Daoy (cell line): ENCODE measurements around the gene ZNF737. TPM values are rescaled to one million over a fixed set of nuclear protein-coding genes. Genes with fewer than 3 reads are reported as not detected.
A peak's percentile ranks its signal among the peaks of the same experiment; 100 is the strongest.
"Not testable (repeated sequence)": the region's sequence is repeated elsewhere in the genome, so short reads cannot be mapped to it uniquely, and the experiment has no call there.

Experiments used
- DNase-seq: peaks from one replicate; pipeline ENCODE4 v3.0.0-alpha.2; 2015; ENCODE audit warnings: low read depth
- total RNA-seq: library from RNA; depleted of rRNA; stranded (reverse); fragments of >200 nt; shearing (Covaris generic); gene quantifications from 2 replicates; pipeline ENCODE4 v1.2.3, GENCODE V29; 2014; rRNA removed

ZNF737 gene
- 4.3 and 4.8 TPM in 2 replicates for total RNA-seq

DNA sequence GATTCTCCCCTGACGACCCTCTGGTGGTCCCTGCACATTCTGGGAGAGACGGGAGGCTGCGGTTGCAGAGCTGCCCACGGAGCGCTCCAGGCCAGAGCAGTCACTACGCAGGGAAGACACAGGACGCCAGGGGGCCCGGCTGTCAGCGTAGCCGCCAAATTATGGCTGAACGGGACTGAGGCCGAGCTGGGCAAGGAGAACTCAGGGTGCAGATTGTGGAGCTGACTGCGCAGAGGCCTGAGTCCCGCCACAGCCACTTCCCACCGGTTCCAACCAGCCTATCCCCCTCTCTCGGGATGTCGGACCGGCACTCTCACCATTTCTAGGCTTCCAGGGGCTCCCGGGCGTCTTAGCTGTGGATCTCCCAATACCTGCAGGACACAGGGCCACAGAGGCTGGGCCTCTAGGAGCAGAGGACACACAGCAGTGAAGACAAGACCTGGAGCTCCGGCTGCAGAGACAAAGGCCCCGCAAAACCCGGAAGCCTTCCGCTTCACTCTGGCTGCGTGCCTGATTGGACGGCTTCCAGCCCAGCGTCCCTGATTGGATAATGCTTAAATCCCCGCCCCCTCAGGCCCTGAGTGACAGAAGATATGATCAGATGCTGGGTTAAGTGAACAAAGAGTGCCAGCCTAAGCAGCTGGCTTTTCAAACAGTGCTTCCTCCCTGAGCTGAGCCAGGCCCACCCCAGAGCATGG lies at the start of gene ZNF737:
Gene ZNF737, minus strand, starts transcription at position 461 of the 698 bp plus-strand sequence. Its CDS starts 141 bp downstream, at position 320.
- DNase-seq: peak; percentile 90

DNA sequence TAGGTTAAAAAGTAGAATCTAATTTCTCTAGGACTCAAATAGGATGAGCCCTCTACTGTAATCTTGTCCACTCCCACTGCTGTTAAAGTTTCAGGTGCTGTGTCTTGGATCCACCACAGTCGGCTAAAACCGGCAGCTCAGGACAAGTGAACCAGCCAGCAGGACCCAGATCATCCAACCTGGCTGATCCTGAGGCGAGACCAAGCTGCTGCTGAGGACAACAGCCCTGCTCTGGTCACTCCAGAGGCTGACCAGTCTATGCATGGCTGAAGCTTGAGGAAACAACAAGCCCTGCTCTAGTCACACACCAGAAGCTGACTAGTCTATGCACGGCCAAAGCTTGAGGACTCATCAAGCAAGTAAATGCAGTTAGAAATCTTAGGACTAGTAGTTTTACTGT lies 49.4 kb upstream of the ZNF737 start:
- not testable (repeated sequence) for DNase-seq

DNA sequence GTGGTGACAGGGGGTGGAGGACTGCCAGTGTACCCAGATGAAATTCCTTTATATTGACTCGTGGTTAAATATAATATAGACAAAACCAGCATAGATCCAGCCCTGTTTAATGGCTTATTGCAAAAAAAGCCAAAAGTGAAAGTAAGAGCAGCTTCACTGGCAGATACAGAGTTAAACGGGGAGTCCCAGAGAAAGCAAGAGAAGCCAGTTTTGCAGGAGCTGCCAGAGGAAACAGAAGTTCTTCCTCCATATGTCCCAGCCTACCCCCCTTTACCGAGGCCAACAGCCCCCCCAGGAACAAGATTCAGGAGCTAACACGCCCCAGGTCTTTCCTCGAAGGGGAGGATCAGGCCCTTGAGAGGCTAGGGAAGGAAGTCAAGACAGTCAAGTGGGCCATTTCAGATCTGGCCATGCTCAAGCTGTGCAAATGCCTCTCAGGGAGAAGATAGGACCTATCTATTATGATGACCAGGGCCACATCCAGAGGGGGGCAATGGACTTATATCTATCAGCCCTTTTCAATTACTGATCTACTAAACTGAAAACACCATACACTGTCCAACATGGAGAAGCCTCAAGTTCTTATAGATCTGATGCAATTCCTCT lies 47.2 kb upstream of the ZNF737 start:
- DNase-seq: no peak

DNA sequence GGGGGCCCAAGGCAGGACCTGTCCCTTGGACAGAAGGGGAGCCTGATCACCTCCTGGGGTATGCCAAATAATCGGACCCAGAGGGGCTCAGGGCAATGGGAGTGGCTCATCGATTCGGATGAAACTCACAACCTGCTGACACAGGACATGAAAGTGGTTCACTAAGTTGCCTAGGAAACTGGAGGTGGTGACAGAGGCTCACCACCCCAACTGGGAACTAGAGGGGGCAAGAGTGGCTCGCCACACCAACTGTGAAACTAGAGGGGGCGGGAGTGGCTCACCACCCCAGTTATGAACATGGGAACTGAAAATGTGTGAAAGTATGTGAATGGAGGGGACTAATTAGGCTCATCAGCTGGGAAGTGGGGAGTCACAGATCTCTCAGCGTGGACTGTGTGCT lies 46.3 kb upstream of the ZNF737 start:
- no peak for DNase-seq

DNA sequence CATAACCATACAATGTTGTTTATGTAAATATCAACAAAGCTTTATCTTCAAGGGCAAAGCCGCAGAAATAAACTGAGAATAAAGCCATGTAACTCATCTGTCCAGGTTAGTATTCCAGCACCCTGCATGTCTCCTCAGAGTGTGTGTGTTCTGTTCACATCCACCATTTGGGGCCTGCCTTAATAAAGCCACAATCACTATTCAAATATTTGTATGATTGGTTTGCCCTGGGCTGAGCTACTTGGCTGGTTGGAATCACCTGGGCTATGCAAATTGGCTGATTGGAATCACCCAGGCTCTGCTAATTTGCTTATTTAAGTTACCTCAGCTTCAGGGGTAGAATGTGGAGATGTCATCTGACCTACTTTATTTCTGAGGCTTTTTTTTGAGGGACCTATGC lies 42.4 kb upstream of the ZNF737 start:
- DNase-seq: no peak

DNA sequence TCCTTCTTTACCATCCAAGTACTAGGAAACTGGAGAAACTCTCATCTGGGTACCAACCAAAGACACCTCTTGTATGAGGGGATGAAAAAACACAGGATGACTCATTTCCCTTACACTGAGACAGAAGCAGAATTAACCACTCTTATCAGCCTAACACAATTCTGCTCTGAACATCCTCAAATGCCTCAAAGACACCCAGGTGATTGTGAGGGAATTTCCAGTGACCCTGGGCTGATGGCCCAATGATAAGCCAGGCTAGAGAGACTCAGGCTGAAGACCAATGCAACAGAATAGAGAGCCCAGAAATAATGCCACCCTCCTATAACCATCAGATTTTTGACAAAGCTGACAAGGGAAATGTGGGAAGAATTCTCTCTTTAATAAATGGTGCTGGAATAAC lies 7.0 kb downstream of the ZNF737 start:
- no peak for DNase-seq

DNA sequence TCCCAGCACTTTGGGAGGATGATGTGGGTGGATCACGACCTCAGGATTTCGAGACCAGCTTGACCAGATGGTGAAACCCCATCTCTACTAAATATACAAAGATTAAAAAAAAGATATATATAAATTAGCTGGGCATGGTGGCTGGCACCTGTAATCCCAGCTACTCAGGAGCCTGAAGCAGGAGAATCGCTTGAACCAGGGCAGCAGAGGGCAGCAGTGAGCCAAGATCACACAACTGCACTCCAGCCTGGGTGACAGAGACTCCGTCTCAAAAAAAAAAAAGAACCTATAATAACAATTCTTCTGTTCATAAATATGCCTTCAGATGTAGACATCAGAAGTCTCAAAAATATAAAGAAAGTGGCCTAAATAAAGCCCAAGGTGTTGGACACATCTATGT lies 7.6 kb downstream of the ZNF737 start:
- peak; percentile 16 for DNase-seq

DNA sequence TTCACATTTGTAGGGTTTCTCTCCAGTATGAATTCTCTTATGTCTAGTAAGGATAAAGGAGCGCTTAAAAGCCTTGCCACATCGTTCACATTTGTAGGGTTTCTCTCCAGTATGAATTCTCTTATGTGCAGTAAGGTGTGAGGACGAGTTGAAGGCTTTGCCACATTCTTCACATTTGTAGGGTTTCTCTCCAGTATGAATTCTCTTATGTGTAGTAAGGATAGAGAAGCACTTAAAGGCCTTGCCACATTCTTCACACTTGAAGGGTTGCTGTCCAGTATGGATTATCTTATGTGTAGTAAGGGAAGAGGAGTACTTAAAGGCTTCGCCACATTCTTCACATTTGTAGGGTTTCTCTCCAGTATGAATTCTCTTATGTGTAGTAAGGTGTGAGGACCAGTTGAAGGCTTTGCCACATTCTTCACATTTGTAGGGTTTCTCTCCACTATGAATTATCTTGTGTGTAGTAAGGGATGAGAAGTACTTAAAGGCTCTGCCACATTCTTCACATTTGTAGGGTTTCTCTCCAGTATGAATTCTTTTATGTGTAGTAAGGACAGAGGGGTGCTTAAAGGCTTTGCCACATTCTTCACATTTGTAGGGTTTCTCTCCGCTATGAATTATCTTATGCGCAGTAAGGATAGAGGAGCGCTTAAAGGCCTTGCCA lies 20.8 kb downstream of the ZNF737 start:
- not testable (repeated sequence) for DNase-seq

DNA sequence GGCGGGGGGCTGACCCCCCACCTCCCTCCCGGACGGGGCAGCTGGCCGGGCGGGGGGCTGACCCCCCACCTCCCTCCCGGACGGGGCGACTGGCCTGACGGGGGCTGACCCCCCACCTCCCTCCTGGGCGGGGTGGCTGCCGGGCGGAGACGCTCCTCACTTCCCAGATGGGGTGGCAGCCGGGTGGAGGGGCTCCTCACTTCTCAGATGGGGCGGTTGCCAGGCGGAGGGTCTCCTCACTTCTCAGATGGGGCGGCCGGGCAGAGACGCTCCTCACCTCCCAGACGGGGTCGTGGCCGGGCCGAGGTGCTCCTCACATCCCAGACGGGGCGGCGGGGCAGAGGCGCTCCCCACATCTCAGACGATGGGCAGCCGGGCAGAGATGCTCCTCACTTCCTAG lies 35.3 kb downstream of the ZNF737 start:
- DNase-seq: not testable (repeated sequence)

DNA sequence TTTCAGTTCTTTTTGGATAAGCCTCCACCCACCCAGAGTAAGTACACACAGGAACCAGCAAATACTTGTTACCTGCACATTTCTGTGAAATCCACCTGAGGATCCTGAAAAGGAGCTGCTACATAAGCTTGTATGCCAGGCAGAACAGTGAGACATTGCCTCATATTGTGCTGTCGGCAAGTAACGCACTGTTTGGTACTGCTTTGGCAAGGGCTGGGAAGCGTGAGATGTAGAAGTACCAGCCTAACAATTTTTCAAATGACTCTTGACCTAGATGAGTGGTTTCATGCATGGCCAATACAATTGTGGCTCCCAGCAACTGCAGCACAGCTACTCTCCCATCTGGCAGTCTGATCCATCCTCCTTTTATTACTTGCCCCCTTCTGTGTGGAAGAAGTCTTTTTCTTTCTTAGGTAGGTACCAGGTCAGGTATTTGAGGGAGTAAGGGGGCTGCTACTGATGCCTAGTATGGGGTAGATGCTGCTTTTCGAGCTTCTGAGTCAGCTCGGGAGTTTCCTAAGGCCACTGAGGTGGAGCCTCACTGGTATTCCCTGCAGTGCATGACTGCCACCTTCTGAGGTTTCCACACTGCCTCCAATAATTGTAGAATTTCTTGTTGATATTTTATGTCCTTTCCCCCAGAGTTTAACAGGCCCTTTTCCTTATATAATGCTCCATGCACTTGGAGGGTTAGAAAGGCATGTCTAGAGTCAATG lies 52.2 kb downstream of the ZNF737 start:
- no peak for DNase-seq

DNA sequence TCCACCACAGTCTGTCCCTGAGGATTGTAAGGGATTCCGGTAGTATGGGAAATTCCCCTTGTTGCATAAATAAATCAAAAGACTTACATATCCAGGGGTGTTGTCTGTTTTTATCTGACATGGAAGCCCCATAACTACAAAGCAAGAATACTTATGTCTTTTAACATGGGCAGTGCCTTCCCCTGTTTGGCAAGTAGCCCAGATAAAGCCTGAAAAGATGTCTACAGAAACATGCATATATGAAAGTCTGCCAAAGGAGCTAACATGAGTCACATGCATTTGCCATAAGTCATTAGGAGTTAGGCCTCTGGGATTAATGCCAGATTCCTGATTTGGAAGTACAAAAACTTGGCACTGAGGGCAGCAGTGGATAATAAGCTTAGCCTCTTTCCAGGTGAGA lies 62.1 kb downstream of the ZNF737 start:
- DNase-seq: no peak

Other genes with a start within 250 kb of the ZNF737 start
- gene ZNF626, start 95.8 kb upstream of the ZNF737 start, total RNA-seq: 1.6 and 5.5 TPM in 2 replicates
- 0.30 and 3.6 TPM in 2 replicates for gene ZNF66, start 210.5 kb upstream of the ZNF737 start, total RNA-seq